Medulla oblongata (tissue), 1 donor: ENCODE results near the gene GPR162.
"Not testable (repeated sequence)": the region's sequence is repeated elsewhere in the genome, so short reads cannot be mapped to it uniquely, and the experiment has no call there.

ENCODE experiments used
- DNase-seq: peaks from one replicate; pipeline ENCODE4 v3.0.0-alpha.2; 2015; ENCODE audit errors: extremely low spot score

GPR162 gene

DNA sequence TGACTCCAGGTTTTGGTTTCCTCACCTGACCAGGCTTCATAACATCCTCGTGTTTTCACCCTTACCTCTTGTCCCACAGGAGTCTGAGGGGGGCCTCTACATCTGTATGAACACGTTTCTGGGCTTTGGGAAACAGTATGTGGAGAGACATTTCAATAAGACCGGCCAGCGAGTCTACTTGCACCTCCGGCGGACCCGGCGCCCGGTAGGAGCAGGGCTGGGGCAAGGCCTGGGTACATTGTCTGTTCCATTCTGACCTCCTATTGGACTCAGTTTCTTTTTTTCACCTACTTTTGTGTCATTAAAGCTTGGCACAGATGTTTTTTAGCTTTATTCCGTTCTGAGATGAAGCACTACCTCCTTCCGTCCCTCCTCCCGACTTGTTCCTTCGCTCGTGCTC lies 33.7 kb downstream of the GPR162 start:
- no peak for DNase-seq

- DNase-seq: no peak
These were observed 37.2 kb downstream of the GPR162 start for GRCh38 chr12:6858799-6859198.

DNA sequence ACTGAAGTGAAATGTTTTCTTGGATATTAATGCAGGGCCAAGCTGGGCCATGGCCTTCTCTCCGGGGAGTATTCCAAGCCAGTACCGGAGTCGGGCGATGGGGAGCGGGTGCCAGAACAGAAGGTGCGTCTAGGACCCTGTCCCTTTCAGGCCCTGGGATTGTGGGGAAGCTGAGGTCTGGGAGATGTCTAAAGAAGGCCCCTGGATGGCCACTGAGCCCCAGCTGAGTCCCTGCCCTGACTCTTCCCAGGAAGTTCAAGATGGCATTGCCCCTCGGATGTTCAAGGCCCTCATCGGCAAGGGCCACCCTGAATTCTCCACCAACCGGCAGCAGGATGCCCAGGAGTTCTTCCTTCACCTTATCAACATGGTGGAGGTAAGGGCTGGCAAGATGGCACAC lies 38.5 kb downstream of the GPR162 start:
- no peak for DNase-seq

- DNase-seq: no peak
These were observed 39.3 kb downstream of the GPR162 start for GRCh38 chr12:6860942-6861341.

DNA sequence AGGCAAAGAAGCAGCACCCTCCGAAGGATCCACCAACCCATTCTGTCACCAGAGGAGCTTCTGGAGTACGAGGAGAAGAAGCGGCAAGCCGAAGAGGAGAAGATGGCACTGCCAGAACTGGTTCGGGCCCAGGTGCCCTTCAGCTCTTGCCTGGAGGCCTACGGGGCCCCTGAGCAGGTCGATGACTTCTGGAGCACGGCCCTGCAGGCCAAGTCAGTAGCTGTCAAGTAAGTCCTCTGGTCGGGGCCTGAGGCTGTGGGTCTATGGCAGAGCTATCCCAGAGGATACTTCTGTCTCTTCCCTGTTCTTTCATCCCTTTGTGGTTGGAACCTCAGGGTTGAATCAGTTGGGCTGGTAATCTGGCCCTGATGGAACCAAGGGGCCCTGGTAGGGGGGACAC lies 39.8 kb downstream of the GPR162 start:
- DNase-seq: no peak

GRCh38 chr12:6863033-6863432 lies 41.4 kb downstream of the GPR162 start:
- no peak for DNase-seq

DNA sequence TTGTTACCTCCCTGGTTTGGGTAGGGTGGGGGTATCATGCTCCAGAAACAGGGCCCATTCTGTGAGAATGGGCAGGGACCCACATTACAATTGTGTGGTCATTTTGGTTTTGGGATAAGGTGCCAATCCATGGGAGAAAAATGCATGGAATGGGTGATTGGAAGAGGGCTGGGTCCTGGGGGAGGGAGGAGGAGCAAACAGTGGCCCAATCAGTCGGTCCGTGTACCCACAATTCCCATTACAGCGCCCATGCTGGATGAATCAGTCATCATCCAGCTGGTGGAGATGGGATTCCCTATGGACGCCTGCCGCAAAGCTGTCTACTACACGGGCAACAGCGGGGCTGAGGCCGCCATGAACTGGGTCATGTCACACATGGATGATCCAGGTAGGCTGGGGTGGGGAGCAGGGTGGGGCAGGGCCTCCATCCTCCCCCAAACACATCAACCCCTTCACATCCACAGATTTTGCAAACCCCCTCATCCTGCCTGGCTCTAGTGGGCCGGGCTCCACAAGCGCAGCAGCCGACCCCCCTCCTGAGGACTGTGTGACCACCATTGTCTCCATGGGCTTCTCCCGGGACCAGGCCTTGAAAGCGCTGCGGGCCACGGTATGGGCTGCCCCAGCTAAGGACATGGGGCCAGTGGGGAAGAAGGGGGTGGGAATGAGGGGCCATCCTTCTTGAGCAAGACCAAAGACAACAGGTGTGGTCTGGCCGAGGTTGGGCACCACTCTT lies 42.1 kb downstream of the GPR162 start:
- no peak for DNase-seq

DNA sequence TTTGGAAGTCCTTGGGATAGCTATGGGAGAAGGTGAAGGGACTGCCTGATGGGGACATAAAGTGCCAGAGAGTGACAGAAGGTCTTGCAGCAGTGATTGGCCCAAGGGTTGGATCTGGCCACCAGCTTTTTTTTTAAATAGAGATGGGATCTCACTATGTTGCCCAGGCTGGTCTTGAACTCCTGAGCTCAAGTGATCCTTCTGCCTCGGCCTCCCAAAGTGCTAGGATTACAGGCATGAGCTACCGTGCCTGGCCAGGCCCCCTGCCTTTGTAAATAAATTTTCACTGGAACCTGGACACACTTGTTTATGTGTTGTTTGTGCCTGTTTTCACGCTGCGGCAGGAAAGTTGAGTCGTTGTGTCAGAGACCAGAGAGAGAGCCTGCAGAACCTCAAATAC lies 43.7 kb downstream of the GPR162 start:
- DNase-seq: not testable (repeated sequence)

GRCh38 chr12:6866163-6866919 lies 44.7 kb downstream of the GPR162 start:
- DNase-seq: no peak

GRCh38 chr12:6866920-6867412 lies 45.3 kb downstream of the GPR162 start:
- DNase-seq: peak; percentile 54

DNA sequence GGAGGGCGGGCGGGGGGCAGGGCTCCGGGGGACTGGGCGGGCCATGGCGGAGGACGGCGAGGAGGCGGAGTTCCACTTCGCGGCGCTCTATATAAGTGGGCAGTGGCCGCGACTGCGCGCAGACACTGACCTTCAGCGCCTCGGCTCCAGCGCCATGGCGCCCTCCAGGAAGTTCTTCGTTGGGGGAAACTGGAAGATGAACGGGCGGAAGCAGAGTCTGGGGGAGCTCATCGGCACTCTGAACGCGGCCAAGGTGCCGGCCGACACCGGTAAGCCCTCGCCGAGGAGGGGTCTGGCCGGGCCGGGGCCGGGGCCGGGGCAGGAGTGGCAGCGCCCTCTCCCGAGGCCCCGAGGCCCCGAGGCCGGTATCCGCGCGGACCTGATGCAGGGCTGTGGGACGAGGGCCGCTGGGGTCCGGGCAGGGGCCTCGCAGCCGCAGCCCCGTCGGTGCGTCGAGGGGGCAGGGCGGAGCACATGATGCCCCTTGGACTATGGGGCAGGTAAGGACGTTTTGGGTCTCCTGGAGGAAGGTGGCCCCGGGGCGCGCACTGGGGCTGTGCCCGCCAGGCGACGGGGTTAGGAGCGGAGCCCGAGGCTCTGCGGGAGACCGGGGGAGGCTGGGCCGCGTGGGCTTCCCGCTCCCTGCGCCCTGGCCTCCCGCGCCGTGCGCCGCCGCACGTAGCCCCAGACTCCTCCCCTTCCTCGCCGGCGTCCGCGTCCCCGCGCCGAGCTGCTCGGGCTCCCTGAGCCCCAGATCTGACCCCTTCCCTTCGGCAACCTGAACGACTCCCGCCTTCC lies 46.0 kb downstream of the GPR162 start, which contains the start of gene TPI1:
TSS of gene TPI1 (plus strand) at position 119 of the 798 bp plus-strand sequence. CDS start at position 155, 36 bp downstream.
- DNase-seq: peak; percentile 84

GRCh38 chr12:6868211-6869048 lies 46.8 kb downstream of the GPR162 start:
- DNase-seq: no peak

DNA sequence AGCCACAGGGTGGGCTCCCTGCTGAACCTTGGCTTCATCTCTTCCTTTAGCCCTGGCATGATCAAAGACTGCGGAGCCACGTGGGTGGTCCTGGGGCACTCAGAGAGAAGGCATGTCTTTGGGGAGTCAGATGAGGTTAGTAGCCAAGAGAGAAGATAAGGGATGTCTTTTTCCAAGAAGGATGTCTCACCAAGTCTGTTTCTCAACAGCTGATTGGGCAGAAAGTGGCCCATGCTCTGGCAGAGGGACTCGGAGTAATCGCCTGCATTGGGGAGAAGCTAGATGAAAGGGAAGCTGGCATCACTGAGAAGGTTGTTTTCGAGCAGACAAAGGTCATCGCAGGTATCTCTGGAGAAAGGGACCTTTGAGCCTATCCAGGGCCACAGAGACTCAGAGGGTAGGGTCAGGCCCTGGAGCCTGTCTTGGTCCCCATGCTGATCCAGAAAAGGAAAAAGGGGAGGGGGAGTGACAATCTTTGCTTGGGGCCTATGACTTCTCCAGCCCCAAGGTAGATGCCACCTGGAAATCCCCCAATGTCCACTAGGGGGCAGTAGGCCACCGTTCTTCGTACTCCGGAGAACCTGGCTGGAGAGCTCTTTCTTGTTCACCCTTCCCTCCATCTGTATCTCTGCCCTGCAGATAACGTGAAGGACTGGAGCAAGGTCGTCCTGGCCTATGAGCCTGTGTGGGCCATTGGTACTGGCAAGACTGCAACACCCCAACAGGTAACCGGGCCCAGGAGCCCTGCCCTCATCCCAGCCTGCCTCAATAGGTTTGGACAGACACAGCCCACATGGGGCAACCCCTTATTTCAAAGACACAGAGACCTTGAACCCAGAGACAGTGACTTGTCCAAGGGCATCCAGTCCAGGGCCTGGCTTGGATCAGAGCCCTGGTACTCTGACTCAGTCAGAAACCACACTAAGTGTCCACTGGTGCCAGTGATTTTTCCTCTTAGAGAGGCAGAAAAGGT lies 47.7 kb downstream of the GPR162 start:
- peak; percentile 91 for DNase-seq

DNA sequence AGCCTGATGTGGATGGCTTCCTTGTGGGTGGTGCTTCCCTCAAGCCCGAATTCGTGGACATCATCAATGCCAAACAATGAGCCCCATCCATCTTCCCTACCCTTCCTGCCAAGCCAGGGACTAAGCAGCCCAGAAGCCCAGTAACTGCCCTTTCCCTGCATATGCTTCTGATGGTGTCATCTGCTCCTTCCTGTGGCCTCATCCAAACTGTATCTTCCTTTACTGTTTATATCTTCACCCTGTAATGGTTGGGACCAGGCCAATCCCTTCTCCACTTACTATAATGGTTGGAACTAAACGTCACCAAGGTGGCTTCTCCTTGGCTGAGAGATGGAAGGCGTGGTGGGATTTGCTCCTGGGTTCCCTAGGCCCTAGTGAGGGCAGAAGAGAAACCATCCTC lies 48.7 kb downstream of the GPR162 start:
- DNase-seq: not testable (repeated sequence)

- no peak for DNase-seq
These were observed 49.7 kb downstream of the GPR162 start for GRCh38 chr12:6871052-6871957.

GRCh38 chr12:6872073-6873048 lies 50.7 kb downstream of the GPR162 start:
- DNase-seq: peak; percentile 87

GRCh38 chr12:6873094-6874014 lies 51.7 kb downstream of the GPR162 start, which contains the start of gene SPSB2:
Gene SPSB2 (minus strand): TSS chr12:6873303. CDS start chr12:6872901, 402 bp downstream.
- DNase-seq: peak; percentile 95
